ENCODE measurements around the gene RAB44.

RAB44 gene

DNA sequence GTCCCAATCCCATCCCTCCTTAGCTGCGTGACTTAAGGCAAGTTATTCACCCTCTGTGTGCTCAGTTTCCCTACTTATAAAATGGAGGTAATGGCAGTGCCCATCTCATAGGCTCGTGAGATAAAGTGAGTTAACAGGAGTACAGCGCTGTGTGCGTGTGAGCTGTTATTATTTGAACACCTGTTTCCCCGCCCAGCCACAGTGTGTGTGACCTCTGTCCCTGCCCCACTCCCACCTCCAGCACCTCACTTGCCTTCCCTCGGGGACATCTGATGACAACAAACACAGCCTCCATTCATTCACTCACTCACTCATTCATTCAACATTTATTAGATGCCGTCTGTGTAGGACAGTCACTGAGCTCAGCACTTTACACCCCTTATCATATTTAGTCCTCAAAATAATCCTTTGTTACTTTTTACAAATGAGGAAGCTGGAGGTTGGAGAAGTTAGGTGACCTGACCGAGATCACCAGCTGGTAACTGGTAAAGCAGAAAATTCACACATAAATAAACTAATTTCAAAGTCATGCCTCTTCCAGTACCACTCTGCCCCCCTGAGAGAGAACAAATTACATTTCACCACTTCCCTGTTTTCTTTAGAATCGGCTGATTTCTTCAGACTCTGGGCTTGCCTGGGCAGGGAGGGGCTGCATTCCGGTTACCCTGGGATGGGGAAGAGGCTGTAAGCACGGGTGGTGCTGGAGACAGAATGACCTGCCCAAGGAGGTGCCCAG lies 83.0 kb downstream of the RAB44 start:
- H3K27ac ChIP-seq (ENCODE audit: low read depth, low read length, severe bottlenecking) = no peak overlapping the region
- H3K36me3 ChIP-seq (ENCODE audit: control insufficient read depth, insufficient read depth, low read length) = no peaks in the 10 kb centered on the region
- no peak overlapping the region for H3K4me3 ChIP-seq (ENCODE audit: extremely low read depth, insufficient read depth, low read length, poor library complexity, severe bottlenecking)
- H3K9me3 ChIP-seq (ENCODE audit: control insufficient read depth, low read length) = no peaks in the 10 kb centered on the region
- WGBS, 2 experiments (ENCODE audit: insufficient coverage in 2 of 2) = 74 to 80% methylated on average over 6 to 8 of the region's 11 CpGs
- peaks cover 4% of the 10 kb centered on the region for H3K4me1 ChIP-seq (ENCODE audit: control insufficient read depth, insufficient read depth, low read length, poor library complexity, severe bottlenecking)

DNA sequence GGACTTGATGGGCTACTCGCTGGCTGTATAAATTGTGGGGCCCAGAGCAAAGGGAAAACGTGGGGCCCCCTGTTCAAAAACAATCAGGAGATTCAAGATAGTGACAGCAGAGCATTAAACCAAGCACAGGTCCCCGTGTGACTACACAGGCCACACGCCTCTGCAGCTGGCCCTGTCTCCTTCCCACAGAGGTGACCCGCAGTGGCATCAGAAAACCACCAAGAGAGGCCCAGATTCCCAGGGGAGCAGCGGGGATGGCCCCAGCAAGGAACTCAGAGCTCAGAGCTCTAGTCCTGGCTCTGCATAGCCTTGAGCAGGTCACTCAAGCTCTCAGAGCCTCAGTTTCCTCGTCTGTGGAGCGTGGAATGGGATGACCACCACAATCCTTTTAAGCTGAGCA lies 84.0 kb downstream of the RAB44 start:
- Histone ChIP-seq H3K27ac (ENCODE audit: low read depth, low read length, severe bottlenecking) (no peak overlapping the region), H3K9me3 (ENCODE audit: control insufficient read depth, low read length) (no peaks in the 10 kb centered on the region), H3K36me3 (ENCODE audit: control insufficient read depth, insufficient read depth, low read length) (no peaks in the 10 kb centered on the region), H3K4me1 (ENCODE audit: control insufficient read depth, insufficient read depth, low read length, poor library complexity, severe bottlenecking) (peaks cover 4% of the 10 kb centered on the region), H3K4me3 (ENCODE audit: extremely low read depth, insufficient read depth, low read length, poor library complexity, severe bottlenecking) (no peak overlapping the region)
- 82% methylated on average over 8 of the region's 8 CpGs for WGBS, 2 experiments (ENCODE audit: insufficient coverage in 2 of 2)

Measured in mesodermal cell (in vitro differentiated cells).